ACC112 (cell line): ENCODE measurements around the gene ADAMTS18.
A peak's percentile ranks its signal among the peaks of the same experiment; 100 is the strongest.

Experiments
- H2AFZ ChIP-seq: fragments of 200-600 bp; sonication (generic); one replicate; pipeline ENCODE4 v1.6.0; 2017; ENCODE audit warnings: antibody characterized with exemption, low read length; ENCODE audit not compliant: unreplicated experiment
- H3K27ac ChIP-seq: fragments of 200-600 bp; sonication (generic); 2 replicates; pipeline ENCODE4 v1.5.1; 2014; ENCODE audit warnings: low read depth, mild to moderate bottlenecking, antibody characterized with exemption, low read length, moderate library complexity
- H3K27me3 ChIP-seq: fragments of 200-600 bp; sonication (generic); 2 replicates; pipeline ENCODE4 v1.6.1; 2014; ENCODE audit warnings: mild to moderate bottlenecking, antibody characterized with exemption, low read length, moderate library complexity, mixed read lengths; ENCODE audit not compliant: insufficient read depth
- H3K36me3 ChIP-seq: fragments of 200-600 bp; sonication (generic); 2 replicates; pipeline ENCODE4 v1.6.1; 2016; ENCODE audit warnings: mild to moderate bottlenecking, antibody characterized with exemption, low read length, moderate library complexity, mixed read lengths; ENCODE audit not compliant: insufficient read depth
- H3K4me1 ChIP-seq: fragments of 200-600 bp; sonication (generic); one replicate; pipeline ENCODE4 v1.6.1; 2016; ENCODE audit warnings: low read length, mixed read lengths; ENCODE audit not compliant: insufficient read depth, unreplicated experiment, control insufficient read depth
- H3K4me3 ChIP-seq: fragments of 200-600 bp; sonication (generic); 2 replicates; pipeline ENCODE4 v1.5.1; 2014; ENCODE audit warnings: mild to moderate bottlenecking, low read depth, low read length
- H3K79me2 ChIP-seq: fragments of 200-600 bp; sonication (generic); one replicate; pipeline ENCODE4 v1.6.0; 2016; ENCODE audit warnings: low read length; ENCODE audit not compliant: control insufficient read depth, unreplicated experiment, insufficient read depth

The ADAMTS18 gene

GRCh38 chr16:77459534-77460254 lies 24.9 kb upstream of the ADAMTS18 start:
- Histone ChIP-seq H3K27ac (no peak overlapping the region), H3K4me3 (no peak overlapping the region), H3K36me3 (no peaks in the 10 kb centered on the region), H3K79me2 (no peaks in the 10 kb centered on the region), H3K27me3 (peaks cover 10% of the 10 kb centered on the region; the same call in 1 of the 2 replicates), H3K4me1 (no peaks in the 10 kb centered on the region), H2AFZ (no peak overlapping the region)

GRCh38 chr16:77457046-77457445 lies 22.2 kb upstream of the ADAMTS18 start:
- Histone ChIP-seq H3K27me3 (peaks cover 6% of the 10 kb centered on the region; the same call in 1 of the 2 replicates), H2AFZ (no peak overlapping the region), H3K36me3 (no peaks in the 10 kb centered on the region), H3K27ac (peak overlapping the region; percentile 22; the same call in 1 of the 2 replicates), H3K4me1 (no peaks in the 10 kb centered on the region), H3K79me2 (no peaks in the 10 kb centered on the region), H3K4me3 (peak overlapping the region; percentile 26; the same call in 1 of the 2 replicates)

- Histone ChIP-seq H3K27ac (no peak overlapping the region), H3K4me3 (no peak overlapping the region), H2AFZ (no peak overlapping the region), H3K79me2 (no peaks in the 10 kb centered on the region), H3K27me3 (no peaks in the 10 kb centered on the region; the same call in 1 of the 2 replicates), H3K4me1 (no peaks in the 10 kb centered on the region), H3K36me3 (no peaks in the 10 kb centered on the region)
Measured at GRCh38 chr16:77452243-77452642, 17.4 kb upstream of the ADAMTS18 start.

GRCh38 chr16:77450790-77451487 lies 16.1 kb upstream of the ADAMTS18 start:
- Histone ChIP-seq H3K4me1 (no peaks in the 10 kb centered on the region), H3K36me3 (no peaks in the 10 kb centered on the region), H3K79me2 (no peaks in the 10 kb centered on the region), H3K27me3 (peaks cover 6% of the 10 kb centered on the region), H3K4me3 (no peak overlapping the region), H3K27ac (no peak overlapping the region), H2AFZ (no peak overlapping the region)

- Histone ChIP-seq H3K4me3 (no peak overlapping the region), H2AFZ (no peak overlapping the region), H3K27ac (no peak overlapping the region), H3K4me1 (no peaks in the 10 kb centered on the region), H3K36me3 (no peaks in the 10 kb centered on the region), H3K79me2 (no peaks in the 10 kb centered on the region), H3K27me3 (peaks cover 19% of the 10 kb centered on the region)
Measured at GRCh38 chr16:77449208-77449607, 14.4 kb upstream of the ADAMTS18 start.

- Histone ChIP-seq H2AFZ (no peak overlapping the region), H3K4me1 (no peaks in the 10 kb centered on the region), H3K27me3 (peaks cover 44% of the 10 kb centered on the region), H3K36me3 (no peaks in the 10 kb centered on the region), H3K79me2 (no peaks in the 10 kb centered on the region), H3K4me3 (no peak overlapping the region), H3K27ac (no peak overlapping the region)
Measured at GRCh38 chr16:77445324-77445723, 10.5 kb upstream of the ADAMTS18 start.

- Histone ChIP-seq H3K79me2 (no peaks in the 10 kb centered on the region), H3K4me3 (no peak overlapping the region), H3K27ac (no peak overlapping the region), H2AFZ (no peak overlapping the region), H3K4me1 (no peaks in the 10 kb centered on the region), H3K36me3 (no peaks in the 10 kb centered on the region), H3K27me3 (peaks cover 55% of the 10 kb centered on the region)
Measured at GRCh38 chr16:77444147-77444460, 9.3 kb upstream of the ADAMTS18 start.

- no peak overlapping the region for H3K4me3 ChIP-seq
- no peaks in the 10 kb centered on the region for H3K36me3 ChIP-seq
- peaks cover 59% of the 10 kb centered on the region for H3K27me3 ChIP-seq
- no peaks in the 10 kb centered on the region for H3K4me1 ChIP-seq
- H2AFZ ChIP-seq, result no peak overlapping the region
- no peaks in the 10 kb centered on the region for H3K79me2 ChIP-seq
- H3K27ac ChIP-seq, result no peak overlapping the region
Measured at GRCh38 chr16:77443357-77444146, 8.7 kb upstream of the ADAMTS18 start.

DNA sequence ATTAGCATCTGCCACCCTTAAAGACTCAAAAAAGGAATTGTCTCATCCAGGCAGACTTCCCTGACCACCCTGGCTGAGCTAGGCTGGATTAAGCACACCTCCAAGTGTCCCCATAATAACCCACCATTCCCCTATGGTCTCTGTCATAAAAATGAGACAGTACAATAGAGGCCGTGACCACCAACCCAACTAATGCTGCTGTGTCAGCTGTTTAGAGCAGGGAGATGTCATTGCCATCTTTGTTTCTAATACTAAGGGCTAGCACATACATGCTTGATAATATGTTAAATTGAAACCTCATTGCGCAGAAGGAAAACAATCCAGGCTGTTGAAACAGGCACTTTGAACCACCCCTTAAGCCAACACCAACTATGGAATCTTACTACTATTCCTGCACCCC lies 7.2 kb upstream of the ADAMTS18 start:
- H3K27me3 ChIP-seq, result peaks cover 71% of the 10 kb centered on the region
- no peak overlapping the region for H2AFZ ChIP-seq
- no peaks in the 10 kb centered on the region for H3K79me2 ChIP-seq
- H3K27ac ChIP-seq, result no peak overlapping the region
- no peaks in the 10 kb centered on the region for H3K4me1 ChIP-seq
- no peak overlapping the region for H3K4me3 ChIP-seq
- H3K36me3 ChIP-seq, result no peaks in the 10 kb centered on the region

DNA sequence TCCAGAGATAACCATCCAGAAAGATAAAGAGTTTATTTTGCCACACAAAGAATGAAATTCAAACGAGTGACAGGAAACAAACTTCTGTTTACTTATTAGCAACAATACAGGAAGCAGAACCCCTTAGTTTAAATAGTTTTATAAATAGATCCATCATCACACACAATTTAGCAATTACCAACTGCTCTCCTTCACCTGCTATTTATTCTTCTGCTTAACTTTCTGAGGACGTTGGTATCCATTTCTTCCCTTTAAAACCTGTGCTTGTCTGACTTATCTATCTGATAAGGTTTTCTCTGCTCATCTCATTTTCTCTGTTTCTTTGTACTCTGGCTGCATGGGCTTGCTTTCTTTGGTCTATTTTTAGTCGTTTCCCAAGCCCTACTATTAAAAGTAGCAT lies 4.3 kb upstream of the ADAMTS18 start:
- H3K79me2 ChIP-seq, result no peaks in the 10 kb centered on the region
- H3K27me3 ChIP-seq, result peaks cover 79% of the 10 kb centered on the region
- H2AFZ ChIP-seq, result no peak overlapping the region
- no peak overlapping the region for H3K4me3 ChIP-seq
- no peaks in the 10 kb centered on the region for H3K36me3 ChIP-seq
- H3K4me1 ChIP-seq, result no peaks in the 10 kb centered on the region
- H3K27ac ChIP-seq, result no peak overlapping the region
